DOHH2 (cell line): ENCODE measurements around the gene SEZ6.

Source experiments
- H3F3A ChIP-seq: fragments of 200-600 bp; sonication (generic), shearing (Covaris generic); 2 replicates; pipeline ENCODE4 v1.6.0; 2016; ENCODE audit warnings: antibody characterized with exemption, mild to moderate bottlenecking; ENCODE audit not compliant: control insufficient read depth, insufficient read depth
- H3K27ac ChIP-seq: fragments of 200-600 bp; sonication (generic); 2 replicates; pipeline ENCODE4 v1.5.1; 2014; ENCODE audit warnings: low read depth, mild to moderate bottlenecking, low read length, moderate library complexity
- H3K27me3 ChIP-seq: fragments of 200-600 bp; sonication (generic); 2 replicates; pipeline ENCODE4 v1.6.1; 2014; ENCODE audit warnings: mild to moderate bottlenecking, low read length, mixed read lengths; ENCODE audit not compliant: control insufficient read depth
- H3K36me3 ChIP-seq: fragments of 200-600 bp; sonication (generic); 2 replicates; pipeline ENCODE4 v1.6.1; 2014; ENCODE audit warnings: mild to moderate bottlenecking, low read length, moderate library complexity, mixed read lengths; ENCODE audit not compliant: control insufficient read depth
- H3K4me1 ChIP-seq: fragments of 200-600 bp; sonication (generic); 2 replicates; pipeline ENCODE4 v1.6.1; 2014; ENCODE audit warnings: mild to moderate bottlenecking, low read length, mixed read lengths; ENCODE audit not compliant: control insufficient read depth
- H3K4me2 ChIP-seq: fragments of 200-600 bp; sonication (generic); 2 replicates; pipeline ENCODE4 v1.6.0; 2014; ENCODE audit warnings: mild to moderate bottlenecking, low read length, moderate library complexity
- H3K4me3 ChIP-seq: fragments of 200-600 bp; sonication (generic); 2 replicates; pipeline ENCODE4 v1.5.1; 2014; ENCODE audit warnings: mild to moderate bottlenecking, low read length, mixed read lengths
- H3K79me2 ChIP-seq: fragments of 200-600 bp; sonication (generic); 2 replicates; pipeline ENCODE4 v1.6.1; 2014; ENCODE audit warnings: mild to moderate bottlenecking, low read length, mixed read lengths; ENCODE audit not compliant: control insufficient read depth
- H3K9me2 ChIP-seq: fragments of 200-600 bp; sonication (generic); replicated peaks from 2 replicates; pipeline ENCODE4 v1.6.1; 2014; ENCODE audit warnings: mild to moderate bottlenecking, low read length, mixed read lengths; ENCODE audit not compliant: control insufficient read depth
- H3K9me3 ChIP-seq: fragments of 200-600 bp; sonication (generic); 2 replicates; pipeline ENCODE4 v1.6.1; 2014; ENCODE audit warnings: antibody characterized with exemption, low read length, mixed read lengths; ENCODE audit not compliant: control insufficient read depth, insufficient read depth
- H4K20me1 ChIP-seq: fragments of 200-600 bp; sonication (generic); 2 replicates; pipeline ENCODE4 v1.6.0; 2014; ENCODE audit warnings: low read depth, mild to moderate bottlenecking, antibody characterized with exemption, low read length, moderate library complexity; ENCODE audit not compliant: control insufficient read depth, insufficient read depth
- CTCF ChIP-seq: fragments of 200-600 bp; sonication (generic); IDR thresholded peaks from one replicate; pipeline ENCODE4 v1.5.1; 2014; ENCODE audit warnings: antibody characterized with exemption, mild to moderate bottlenecking, low read depth, low read length; ENCODE audit not compliant: poor library complexity, severe bottlenecking
- EZH2phosphoT487 ChIP-seq: fragments of 200-600 bp; sonication (generic); IDR thresholded peaks from 2 replicates; pipeline ENCODE4 v1.6.1; 2017; ENCODE audit warnings: borderline replicate concordance, mild to moderate bottlenecking, antibody characterized with exemption, low read length, moderate library complexity, mixed read lengths

Gene SEZ6

GRCh38 chr17:29003289-29003688 is 2.5 kb downstream of the SEZ6 start:
- no peak overlapping the region for H3K27ac ChIP-seq
- TF ChIP-seq CTCF (no peak), EZH2phosphoT487 (no peak)
- H3K4me1 ChIP-seq, result no peaks in the 10 kb centered on the region
- no peaks in the 10 kb centered on the region for H3F3A ChIP-seq
- no peaks in the 10 kb centered on the region for H3K36me3 ChIP-seq
- no peaks in the 10 kb centered on the region for H3K9me2 ChIP-seq
- no peak overlapping the region for H3K4me2 ChIP-seq
- no peak overlapping the region for H3K4me3 ChIP-seq
- no peaks in the 10 kb centered on the region for H3K9me3 ChIP-seq
- peaks cover 20% of the 10 kb centered on the region for H3K27me3 ChIP-seq
- no peaks in the 10 kb centered on the region for H4K20me1 ChIP-seq
- H3K79me2 ChIP-seq, result no peaks in the 10 kb centered on the region

DNA sequence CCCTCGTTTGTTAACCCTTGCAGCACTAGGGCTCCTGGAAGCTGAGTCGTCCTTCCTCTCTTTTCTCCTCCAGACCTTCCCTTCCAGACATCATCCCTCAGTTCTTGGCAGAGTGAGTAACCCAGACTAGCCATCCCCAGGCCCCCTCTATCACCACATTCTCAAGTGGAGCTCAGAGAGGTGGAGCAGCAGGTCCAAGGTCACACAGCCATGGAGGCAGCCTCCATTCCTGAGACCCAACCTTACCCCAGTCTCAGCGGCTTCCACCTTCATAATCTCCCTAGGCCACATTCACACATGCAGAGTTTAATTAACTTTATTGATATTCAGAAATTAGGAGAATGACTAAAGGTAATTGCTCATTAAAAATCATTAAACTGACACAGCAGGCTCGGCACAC is 3.0 kb downstream of the SEZ6 start:
- no peaks in the 10 kb centered on the region for H3F3A ChIP-seq
- H3K9me3 ChIP-seq, result no peaks in the 10 kb centered on the region
- no peak overlapping the region for H3K4me2 ChIP-seq
- H3K36me3 ChIP-seq, result no peaks in the 10 kb centered on the region
- H3K27ac ChIP-seq, result no peak overlapping the region
- TF ChIP-seq EZH2phosphoT487, result no peak
- no peak overlapping the region for H3K4me3 ChIP-seq
- peaks cover 15% of the 10 kb centered on the region for H3K27me3 ChIP-seq
- no peaks in the 10 kb centered on the region for H3K9me2 ChIP-seq
- H3K79me2 ChIP-seq, result no peaks in the 10 kb centered on the region
- no peaks in the 10 kb centered on the region for H3K4me1 ChIP-seq
- H4K20me1 ChIP-seq, result no peaks in the 10 kb centered on the region

DNA sequence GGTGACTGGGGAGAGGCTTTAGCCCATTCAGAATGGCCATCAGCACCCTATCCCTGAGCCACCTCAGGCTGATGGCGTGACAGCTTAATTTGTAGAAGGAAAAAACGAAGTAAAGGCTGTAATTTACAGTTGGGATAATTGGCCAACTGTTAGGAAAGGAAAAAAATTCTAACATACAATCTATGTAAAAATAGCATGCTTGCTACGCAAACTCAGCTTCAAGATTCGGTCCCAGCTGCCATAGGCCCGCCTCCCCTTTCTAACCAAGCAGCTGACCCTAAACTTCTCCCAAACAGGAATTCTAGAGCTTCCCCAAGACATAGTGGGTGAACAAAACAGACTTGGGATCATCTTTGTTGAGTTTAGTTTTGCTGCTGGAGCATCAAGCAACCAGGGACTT is 4.9 kb downstream of the SEZ6 start:
- no peaks in the 10 kb centered on the region for H4K20me1 ChIP-seq
- peaks cover 8% of the 10 kb centered on the region for H3K27me3 ChIP-seq
- H3K27ac ChIP-seq, result no peak overlapping the region
- H3K36me3 ChIP-seq, result no peaks in the 10 kb centered on the region
- no peaks in the 10 kb centered on the region for H3K9me2 ChIP-seq
- H3F3A ChIP-seq, result no peaks in the 10 kb centered on the region
- no peaks in the 10 kb centered on the region for H3K9me3 ChIP-seq
- no peaks in the 10 kb centered on the region for H3K79me2 ChIP-seq
- no peak for TF ChIP-seq CTCF
- TF ChIP-seq EZH2phosphoT487, result no peak
- H3K4me3 ChIP-seq, result no peak overlapping the region
- no peak overlapping the region for H3K4me2 ChIP-seq
- H3K4me1 ChIP-seq, result no peaks in the 10 kb centered on the region

GRCh38 chr17:28999206-28999605 is 6.6 kb downstream of the SEZ6 start:
- Histone ChIP-seq H3K79me2 (no peaks in the 10 kb centered on the region), H3K4me1 (no peaks in the 10 kb centered on the region), H3F3A (no peaks in the 10 kb centered on the region), H3K9me3 (no peaks in the 10 kb centered on the region), H3K4me2 (no peak overlapping the region), H3K9me2 (no peaks in the 10 kb centered on the region), H3K4me3 (no peak overlapping the region), H3K27ac (no peak overlapping the region), H3K36me3 (no peaks in the 10 kb centered on the region), H3K27me3 (peaks cover 8% of the 10 kb centered on the region), H4K20me1 (no peaks in the 10 kb centered on the region)
- TF ChIP-seq CTCF (no peak), EZH2phosphoT487 (no peak)
